Breast epithelium (tissue), 4 donors: ENCODE data around the gene KCNG4. TPM values are rescaled to one million over a fixed set of nuclear protein-coding genes. Genes with fewer than 3 reads are reported as not detected.
"Not testable (repeated sequence)": the region's sequence is repeated elsewhere in the genome, so short reads cannot be mapped to it uniquely, and the experiment has no call there.

ENCODE experiments used
- DNase-seq, 2 donors: peaks; one replicate each; pipeline ENCODE4 v3.0.0-alpha.2; 2019; ENCODE audit warnings: low spot score in 2 of 2
- H3K27ac ChIP-seq, 2 donors: fragments of 200-600 bp; sonication (generic) in 1 of 2; one replicate each; pipeline ENCODE4 v1.5.1; 2016 to 2019; ENCODE audit warnings: mild to moderate bottlenecking in 1 of 2
- H3K27me3 ChIP-seq, 2 donors: fragments of 200-600 bp; sonication (generic) in 1 of 2; one replicate each; pipeline versions ENCODE4 v1.5.1 to v1.6.0; 2017 to 2019; ENCODE audit warnings: control low read depth in 1 of 2, mild to moderate bottlenecking in 1 of 2
- H3K36me3 ChIP-seq: fragments of 200-600 bp; one replicate; pipeline ENCODE4 v1.5.1; 2019
- H3K4me1 ChIP-seq, 2 donors: fragments of 200-600 bp; sonication (generic); one replicate each; pipeline ENCODE4 v1.5.1; 2016 to 2019; ENCODE audit warnings: control low read depth in 1 of 2
- H3K4me3 ChIP-seq, 3 donors: fragments of 200-600 bp; sonication (generic); 1 replicate in 2 of 3; 2 replicates in 1 of 3; pipeline ENCODE4 v1.5.1; 2016 to 2019; ENCODE audit warnings: mild to moderate bottlenecking in 3 of 3, moderate library complexity in 2 of 3
- H3K9me3 ChIP-seq, 2 donors: fragments of 200-600 bp; sonication (generic) in 1 of 2; one replicate each; pipeline ENCODE4 v1.5.1; 2016 to 2019; ENCODE audit warnings: control low read depth in 1 of 2
- CTCF ChIP-seq, 3 donors: fragments of 450-650 bp; IDR thresholded peaks; one replicate each; pipeline ENCODE4 v1.5.1; 2016 to 2017; ENCODE audit warnings: antibody characterized with exemption in 3 of 3, mild to moderate bottlenecking in 3 of 3, moderate library complexity in 3 of 3
- POLR2A ChIP-seq: fragments of 450-650 bp; IDR thresholded peaks from one replicate; pipeline ENCODE4 v1.6.1; 2016; ENCODE audit warnings: antibody characterized with exemption, mild to moderate bottlenecking, moderate library complexity
- POLR2AphosphoS5 ChIP-seq, 3 donors: sonication (generic); formaldehyde crosslinking; IDR thresholded peaks; one replicate each; pipeline ENCODE4 v1.6.1; 2017; ENCODE audit warnings: antibody characterized with exemption in 3 of 3
- intact Hi-C: fragments of 100-400 bp; cut with DNase I; formaldehyde crosslinking; loops from one replicate; pipeline ENCODE4 v1.15.1; 2023; ENCODE audit warnings: low total_unique reads
- total RNA-seq, 3 donors: library from RNA; depleted of rRNA; stranded (reverse); fragments of >200 nt; gene quantifications; one replicate each; pipeline ENCODE4 v1.1.0, GENCODE V29; 2016

Gene KCNG4
- total RNA-seq, 3 donors from 2014 or later, result not detected

GRCh38 chr16:84223456-84223855 lies 16.4 kb downstream of the KCNG4 start:
- Histone ChIP-seq H3K9me3 (no peaks in the 10 kb centered on the region), H3K4me3 (no peak overlapping the region), H3K4me1 (no peaks in the 10 kb centered on the region), H3K36me3 (no peaks in the 10 kb centered on the region), H3K27me3 (no peaks in the 10 kb centered on the region), H3K27ac (no peak overlapping the region)
- TF ChIP-seq POLR2A, result no peak
- DNase-seq, result no peak
- intact Hi-C loops, result no loop called here

DNA sequence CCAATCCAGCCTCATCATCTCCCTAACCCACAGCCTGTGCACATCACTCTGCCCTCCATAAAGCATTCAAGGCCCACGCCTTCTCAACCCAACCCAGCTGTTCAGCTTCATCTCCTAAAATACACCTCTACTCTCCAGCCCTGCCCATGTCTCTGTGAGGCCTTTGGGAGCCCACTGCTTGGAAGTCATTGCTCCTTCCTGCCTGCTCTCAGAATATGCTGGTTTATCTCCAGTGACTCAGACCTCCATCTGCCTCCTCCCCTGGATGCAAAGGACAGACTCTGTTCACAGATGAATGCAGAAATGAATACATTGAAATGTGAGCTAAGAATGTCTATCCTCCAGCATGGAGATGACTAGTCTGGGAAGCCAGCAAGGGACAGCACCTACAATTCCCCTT lies 19.0 kb downstream of the KCNG4 start:
- Histone ChIP-seq H3K36me3 (no peaks in the 10 kb centered on the region), H3K9me3 (no peaks in the 10 kb centered on the region), H3K27ac (no peak overlapping the region), H3K4me1 (no peaks in the 10 kb centered on the region), H3K4me3 (no peak overlapping the region), H3K27me3 (no peaks in the 10 kb centered on the region)
- DNase-seq, result no peak
- intact Hi-C loops, result no loop called here
- TF ChIP-seq POLR2AphosphoS5 (IDR thresholded peaks at IDR 0.05) (no peak), POLR2A (no peak), CTCF (IDR thresholded peaks at IDR 0.05) (no peak)

DNA sequence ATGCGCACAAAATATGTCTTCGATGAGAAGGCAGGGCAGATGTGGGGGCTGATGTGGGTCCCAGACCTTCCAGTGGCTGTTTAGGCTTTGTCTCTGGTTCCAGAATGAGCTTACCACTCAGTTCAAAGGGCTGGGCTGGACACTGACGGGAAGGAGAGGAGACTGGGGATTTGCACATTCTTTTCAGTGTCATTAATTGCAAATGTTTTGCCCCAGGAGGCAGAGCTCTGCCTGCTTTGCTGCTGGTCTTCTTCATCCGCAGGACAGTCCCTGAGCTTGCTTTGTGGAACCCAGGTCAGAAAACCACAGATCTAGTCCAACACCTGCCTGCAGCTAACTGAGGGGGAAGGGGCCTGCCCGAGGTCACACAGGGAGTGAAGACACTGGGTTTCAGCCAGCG lies 20.9 kb downstream of the KCNG4 start:
- Histone ChIP-seq H3K9me3 (no peaks in the 10 kb centered on the region), H3K4me3 (no peak overlapping the region), H3K27ac (no peak overlapping the region), H3K27me3 (no peaks in the 10 kb centered on the region), H3K4me1 (no peaks in the 10 kb centered on the region), H3K36me3 (no peaks in the 10 kb centered on the region)
- intact Hi-C loops, result no loop called here
- DNase-seq, result no peak
- TF ChIP-seq POLR2AphosphoS5 (IDR thresholded peaks at IDR 0.05), result no peak
- no peak for TF ChIP-seq POLR2A
- no peak for TF ChIP-seq CTCF (IDR thresholded peaks at IDR 0.05)

DNA sequence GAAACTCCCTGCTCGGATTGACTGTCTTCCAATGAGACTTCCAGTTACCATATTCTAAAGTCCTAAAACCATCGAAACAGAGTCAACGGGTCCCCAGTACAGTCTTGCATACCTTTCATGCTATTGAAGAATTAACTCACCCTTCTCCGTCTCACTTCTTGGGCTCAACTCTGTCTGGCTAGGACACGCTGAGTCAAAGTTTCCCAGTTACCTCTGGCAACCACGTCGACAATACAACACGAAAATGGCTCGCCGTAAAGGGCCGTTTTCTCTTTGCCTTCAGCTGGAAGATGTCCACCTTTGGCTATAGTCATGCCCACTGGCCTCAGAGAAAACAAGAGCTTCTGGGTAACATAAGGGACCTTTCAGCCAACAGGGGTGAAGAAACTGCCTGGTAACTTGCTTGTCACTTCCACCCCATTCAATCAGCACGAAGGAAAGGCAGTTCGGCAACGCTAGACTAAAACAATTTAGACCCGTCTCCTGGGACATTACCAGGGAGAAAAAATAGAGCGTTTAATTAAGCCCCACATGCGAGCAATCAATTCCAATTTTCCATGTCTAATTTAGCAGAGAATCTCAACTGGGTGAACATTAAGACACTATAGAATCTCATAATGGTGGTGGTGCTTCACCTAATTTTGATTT lies 21.5 kb downstream of the KCNG4 start:
- H3K9me3 ChIP-seq, result no peaks in the 10 kb centered on the region
- TF ChIP-seq CTCF (IDR thresholded peaks at IDR 0.05), result no peak
- TF ChIP-seq POLR2A, result no peak
- TF ChIP-seq POLR2AphosphoS5 (IDR thresholded peaks at IDR 0.05), result no peak
- H3K4me3 ChIP-seq, result no peak overlapping the region
- intact Hi-C loops, result no loop called here
- no peaks in the 10 kb centered on the region for H3K4me1 ChIP-seq
- no peak overlapping the region for H3K27ac ChIP-seq
- no peaks in the 10 kb centered on the region for H3K27me3 ChIP-seq
- no peaks in the 10 kb centered on the region for H3K36me3 ChIP-seq
- no peak for DNase-seq

DNA sequence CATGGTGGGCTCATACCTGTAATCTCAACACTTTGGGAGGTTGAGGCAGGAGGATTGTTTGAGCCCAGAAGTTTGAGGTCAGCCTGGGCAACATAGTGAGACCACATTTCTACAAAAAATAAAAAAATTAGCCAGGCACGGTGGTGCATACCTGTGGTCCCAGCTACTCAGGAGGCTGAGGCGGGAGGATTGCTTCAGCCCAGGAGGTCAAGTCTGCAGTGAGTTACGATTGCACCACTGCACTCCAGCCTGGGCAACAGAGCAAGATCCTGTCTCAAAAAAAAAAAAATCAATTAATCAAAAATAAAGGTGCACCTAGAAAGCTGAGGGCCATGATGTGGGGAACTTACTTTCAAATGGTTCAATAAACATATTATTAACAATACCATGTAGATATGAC lies 23.7 kb downstream of the KCNG4 start:
- DNase-seq, H3K4me1 ChIP-seq, H3K27me3 ChIP-seq, intact Hi-C loops, H3K27ac ChIP-seq, H3K36me3 ChIP-seq, H3K4me3 ChIP-seq, H3K9me3 ChIP-seq: not testable (repeated sequence)

GRCh38 chr16:84215531-84215930 lies 24.3 kb downstream of the KCNG4 start:
- Histone ChIP-seq H3K27me3 (no peaks in the 10 kb centered on the region), H3K4me3 (no peak overlapping the region), H3K36me3 (no peaks in the 10 kb centered on the region), H3K4me1 (no peaks in the 10 kb centered on the region), H3K9me3 (no peaks in the 10 kb centered on the region), H3K27ac (no peak overlapping the region)
- DNase-seq, result no peak
- intact Hi-C loops, result loop anchor here (2.0 kb wide), 1 partner anchor 57 kb away; no protein-coding TSS in a partner anchor
- no peak for TF ChIP-seq CTCF (IDR thresholded peaks at IDR 0.05)
- TF ChIP-seq POLR2AphosphoS5 (IDR thresholded peaks at IDR 0.05), result no peak
- TF ChIP-seq POLR2A, result no peak
